WTC11 (cell line): ENCODE measurements around the gene ZDHHC19. TPM values are rescaled to one million over a fixed set of nuclear protein-coding genes. Genes with fewer than 3 reads are reported as not detected.

ENCODE experiments used
- ATAC-seq: fragments of 200-7000 bp; cut with Tn5 transposase; 2 replicates; pipeline ENCODE4 v1.10.0; 2021; ENCODE audit warnings: mild to moderate bottlenecking, moderate library complexity
- CTCF ChIA-PET: fragments of 300-600 bp; sonication (Branson Sonifier 250); formaldehyde crosslinking; loops from one replicate; lab custom pipeline; 2021; ENCODE audit warnings: antibody characterized with exemption; lab: Charles Lee
- POLR2A ChIA-PET: fragments of 350-600 bp; sonication (Branson Sonifier 250); formaldehyde crosslinking; loops from one replicate; lab custom pipeline; 2021; ENCODE audit warnings: antibody characterized with exemption; lab: Charles Lee
- DNase-seq: peaks from one replicate; pipeline ENCODE4 v3.0.0; 2021; ENCODE audit warnings: low spot score
- H3K27ac Mint-ChIP-seq: 2 replicates; pipeline ENCODE4 v1.8.0; 2021; ENCODE audit warnings: mixed read lengths
- H3K27me3 Mint-ChIP-seq: 2 replicates; pipeline ENCODE4 v1.8.0; 2021; ENCODE audit warnings: low read depth, mild to moderate bottlenecking, moderate library complexity, mixed read lengths
- H3K36me3 Mint-ChIP-seq: 2 replicates; pipeline ENCODE4 v1.8.0; 2021; ENCODE audit warnings: mixed read lengths
- H3K4me1 Mint-ChIP-seq: 2 replicates; pipeline ENCODE4 v1.8.0; 2022; ENCODE audit warnings: mixed read lengths
- H3K4me3 Mint-ChIP-seq: 2 replicates; pipeline ENCODE4 v1.8.0; 2021; ENCODE audit warnings: mild to moderate bottlenecking, moderate library complexity, mixed read lengths
- H3K9me3 Mint-ChIP-seq: 2 replicates; pipeline ENCODE4 v1.8.0; 2021; ENCODE audit warnings: mixed read lengths
- ATF2 ChIP-seq: sonication (generic); formaldehyde crosslinking; IDR thresholded peaks from 2 replicates; pipeline ENCODE4 v1.8.1; 2022; ENCODE audit warnings: low read depth, missing genetic modification reagents, borderline replicate concordance
- CREB1 ChIP-seq: sonication (generic); formaldehyde crosslinking; IDR thresholded peaks from 2 replicates; pipeline ENCODE4 v1.8.0; 2023; ENCODE audit warnings: mild to moderate bottlenecking, missing genetic modification reagents
- FOXP1 ChIP-seq: sonication (generic); formaldehyde crosslinking; IDR thresholded peaks from 2 replicates; pipeline ENCODE4 v1.8.0; 2022; ENCODE audit warnings: missing genetic modification reagents, mild to moderate bottlenecking, moderate library complexity, borderline replicate concordance
- HMGA2 ChIP-seq: fragments of 250-450 bp; sonication (Bioruptor Pico); IDR thresholded peaks from 2 replicates; pipeline ENCODE4 v1.4.0; 2021; ENCODE audit warnings: mild to moderate bottlenecking, moderate library complexity
- HMGXB4 ChIP-seq: sonication (generic); formaldehyde crosslinking; IDR thresholded peaks from 2 replicates; pipeline ENCODE4 v1.8.1; 2023; ENCODE audit warnings: mild to moderate bottlenecking, moderate library complexity, missing genetic modification reagents
- IRF2 ChIP-seq: sonication (generic); formaldehyde crosslinking; IDR thresholded peaks from 2 replicates; pipeline ENCODE4 v1.8.0; 2022; ENCODE audit warnings: low read depth, missing genetic modification reagents, borderline replicate concordance
- JAZF1 ChIP-seq: fragments of 250-450 bp; sonication (Bioruptor Pico); IDR thresholded peaks from 2 replicates; pipeline ENCODE4 v1.9.0; 2021; ENCODE audit warnings: moderate library complexity, mild to moderate bottlenecking, inconsistent platforms
- SMAD3 ChIP-seq: sonication (generic); formaldehyde crosslinking; IDR thresholded peaks from 2 replicates; pipeline ENCODE4 v1.8.0; 2022; ENCODE audit warnings: missing genetic modification reagents, mild to moderate bottlenecking, borderline replicate concordance
- ZMAT4 ChIP-seq: fragments of 250-450 bp; sonication (Bioruptor Pico); IDR thresholded peaks from 2 replicates; pipeline ENCODE4 v1.9.0; 2021; ENCODE audit warnings: mild to moderate bottlenecking
- ZNF232 ChIP-seq: sonication (generic); formaldehyde crosslinking; IDR thresholded peaks from 2 replicates; pipeline ENCODE4 v1.8.0; 2022; ENCODE audit warnings: mild to moderate bottlenecking, missing genetic modification reagents
- ZNF263 ChIP-seq: sonication (generic); formaldehyde crosslinking; IDR thresholded peaks from 2 replicates; pipeline ENCODE4 v1.8.1; 2022; ENCODE audit warnings: low read depth, mild to moderate bottlenecking, moderate library complexity, missing genetic modification reagents
- ZNF532 ChIP-seq: fragments of 250-450 bp; sonication (Bioruptor Pico); IDR thresholded peaks from 2 replicates; pipeline ENCODE4 v1.9.0; 2021; ENCODE audit warnings: mild to moderate bottlenecking, borderline replicate concordance
- total RNA-seq: library from RNA; stranded (reverse); gene quantifications from 3 replicates; pipeline ENCODE4 v1.2.3, GENCODE V29; 2021

The ZDHHC19 gene
- total RNA-seq, 1 experiment from 2014 or later = 4.4 TPM

GRCh38 chr3:196241704-196242103 is 30.5 kb upstream of the ZDHHC19 start:
- ChIA-PET CTCF (no interaction called here), POLR2A (no interaction called here)
- Mint-ChIP-seq H3K4me1 (peaks cover 9% of the 10 kb centered on the region), H3K9me3 (no peaks in the 10 kb centered on the region), H3K27me3 (no peaks in the 10 kb centered on the region), H3K4me3 (no peak overlapping the region), H3K36me3 (peaks cover 30% of the 10 kb centered on the region), H3K27ac (no peak overlapping the region)
- no peak for ATAC-seq
- no peak for DNase-seq
- no peak for TF ChIP-seq FOXP1 (CRISPR knock-in tag)
- no peak for TF ChIP-seq ATF2 (CRISPR knock-in tag)

- H3K36me3 Mint-ChIP-seq = peaks cover 21% of the 10 kb centered on the region
- TF ChIP-seq SMAD3 (CRISPR knock-in tag) (no peak), ZNF532 (no peak), CREB1 (CRISPR knock-in tag) (no peak)
- H3K9me3 Mint-ChIP-seq = no peaks in the 10 kb centered on the region
- ATAC-seq (no peak), DNase-seq (no peak)
- CTCF ChIA-PET = interaction anchor here (0.6 to 0.9 kb wide), 3 partner anchors 13 to 204 kb away, joined by 3 to 5 read pairs (median 4); no protein-coding TSS in a partner anchor
- H3K4me1 Mint-ChIP-seq = peaks cover 9% of the 10 kb centered on the region
- no peak overlapping the region for H3K27ac Mint-ChIP-seq
- H3K4me3 Mint-ChIP-seq = no peak overlapping the region
- POLR2A ChIA-PET = no interaction called here
- H3K27me3 Mint-ChIP-seq = no peaks in the 10 kb centered on the region
These were observed 29.2 kb upstream of the ZDHHC19 start for GRCh38 chr3:196240424-196240823.

GRCh38 chr3:196238612-196239560 is 27.7 kb upstream of the ZDHHC19 start:
- no peak for DNase-seq
- peaks cover 17% of the 10 kb centered on the region for H3K36me3 Mint-ChIP-seq
- ChIA-PET CTCF (no interaction called here), POLR2A (no interaction called here)
- peaks cover 9% of the 10 kb centered on the region for H3K4me1 Mint-ChIP-seq
- no peaks in the 10 kb centered on the region for H3K27me3 Mint-ChIP-seq
- H3K9me3 Mint-ChIP-seq = no peaks in the 10 kb centered on the region
- H3K27ac Mint-ChIP-seq = no peak overlapping the region
- no peak overlapping the region for H3K4me3 Mint-ChIP-seq
- TF ChIP-seq ZNF263 (CRISPR knock-in tag) (no peak), JAZF1 (CRISPR knock-in tag) (no peak), ZMAT4 (CRISPR knock-in tag) (no peak), HMGA2 (no peak), IRF2 (no peak), ZNF532 (no peak), HMGXB4 (CRISPR knock-in tag) (no peak), ZNF232 (CRISPR knock-in tag) (no peak)
- ATAC-seq = peak; percentile 32; the same call in 1 of the 2 replicates
